HepG2 (cell line): ENCODE results near the gene SNRNP200. TPM values are rescaled to one million over a fixed set of nuclear protein-coding genes. Genes with fewer than 3 reads are reported as not detected.

Experiments
- ATAC-seq: fragments of 200-7000 bp; cut with Tn5 transposase; 3 replicates; pipeline ENCODE4 v1.9.1; 2020; ENCODE audit warnings: mild to moderate bottlenecking, moderate library complexity
- BruUV-seq: library from RNA; stranded (reverse); fragments of 400-500 nt; replicated peaks from 2 replicates; lab custom pipeline; 2021; lab: Mats Ljungman, UMichigan
- CTCF ChIA-PET: fragments of 300-600 bp; formaldehyde crosslinking; extraction: SDS; loops from one replicate; lab custom pipeline; 2021; ENCODE audit warnings: low total read pairs, inconsistent platforms, low intra/inter-chr PET ratio; lab: Yijun Ruan, JAX
- POLR2A ChIA-PET: fragments of 350-600 bp; sonication (Branson Sonifier 250); formaldehyde crosslinking; loops from one replicate; lab custom pipeline; 2020; ENCODE audit warnings: antibody characterized with exemption, inconsistent platforms; lab: Yijun Ruan, JAX
- DNase-seq: peaks from one replicate; pipeline ENCODE4 v3.0.0-alpha.2; 2015; ENCODE audit warnings: low spot score
- FAIRE-seq: peaks from 3 replicates; lab custom pipeline; 2011; peaks lifted over from hg19 to GRCh38; lab: Jason Lieb, UNC
- H2AFZ ChIP-seq: one replicate; pipeline ENCODE4 v1.6.1; 2011; ENCODE audit warnings: low read length, inconsistent platforms
- H3K27ac ChIP-seq: fragments of 300-600 bp; 3 replicates; pipeline ENCODE4 v1.8.0; 2011; ENCODE audit warnings: mixed run types, mild to moderate bottlenecking, mixed read lengths, low read length, inconsistent platforms; ENCODE audit not compliant: insufficient read depth; ENCODE audit errors: extremely low read length
- H3K27me3 ChIP-seq, 2 experiments: fragments of 200-600 bp in 1 of 2; 2 replicates in 1 of 2; 3 replicates in 1 of 2; pipeline versions ENCODE4 v1.6.0 to v1.8.0; 2011; ENCODE audit warnings: low read length in 2 of 2, mild to moderate bottlenecking in 2 of 2, moderate library complexity in 2 of 2, inconsistent platforms in 1 of 2; ENCODE audit not compliant: insufficient read depth in 2 of 2, control insufficient read depth in 1 of 2
- H3K36me3 ChIP-seq, 2 experiments: fragments of 200-600 bp in 1 of 2; replicated peaks in 1 of 2; 2 replicates in 1 of 2; 3 replicates in 1 of 2; pipeline versions ENCODE4 v1.5.1 to v1.8.0; 2011; ENCODE audit warnings: low read length in 2 of 2, inconsistent platforms in 1 of 2; ENCODE audit not compliant: insufficient read depth in 2 of 2, control insufficient read depth in 1 of 2
- H3K4me1 ChIP-seq: 2 replicates; pipeline ENCODE4 v1.5.1; 2012; ENCODE audit warnings: low read length, inconsistent platforms; ENCODE audit not compliant: insufficient read depth
- H3K4me2 ChIP-seq: 2 replicates; pipeline ENCODE4 v1.6.0; 2011; ENCODE audit warnings: low read depth, low read length, inconsistent platforms
- H3K4me3 ChIP-seq, 3 experiments: fragments of 200-600 bp in 1 of 3; sonication (generic), shearing (Covaris generic) in 1 of 3; replicated peaks in 1 of 3; 2 replicates each; pipeline ENCODE4 v1.5.1; 2011 to 2016; ENCODE audit warnings: low read length in 3 of 3, inconsistent platforms in 2 of 3, low read depth in 2 of 3, mild to moderate bottlenecking in 2 of 3, control low read depth in 1 of 3, mixed read lengths in 1 of 3; ENCODE audit not compliant: insufficient read depth in 1 of 3
- H3K79me2 ChIP-seq: one replicate; pipeline ENCODE4 v1.6.1; 2011; ENCODE audit warnings: low read length, inconsistent platforms; ENCODE audit not compliant: insufficient read depth
- H3K9ac ChIP-seq: 2 replicates; pipeline ENCODE4 v1.6.0; 2011; ENCODE audit warnings: mild to moderate bottlenecking, low read depth, low read length, inconsistent platforms; ENCODE audit not compliant: insufficient read depth
- H3K9me3 ChIP-seq: 2 replicates; pipeline ENCODE4 v1.5.1; 2012; ENCODE audit warnings: mild to moderate bottlenecking, low read length
- H4K20me1 ChIP-seq: 2 replicates; pipeline ENCODE4 v1.6.0; 2011; ENCODE audit warnings: inconsistent platforms, mild to moderate bottlenecking, low read length, moderate library complexity; ENCODE audit not compliant: insufficient read depth
- CSRNP1 ChIP-seq: sonication (generic); formaldehyde crosslinking; IDR thresholded peaks from 2 replicates; pipeline ENCODE4 v1.8.1; 2023; ENCODE audit warnings: mild to moderate bottlenecking, missing genetic modification reagents
- FOXC1 ChIP-seq: sonication (generic); formaldehyde crosslinking; IDR thresholded peaks from 2 replicates; pipeline ENCODE4 v1.8.0; 2022; ENCODE audit warnings: mild to moderate bottlenecking, missing genetic modification reagents, borderline replicate concordance
- ISL2 ChIP-seq: sonication (generic); formaldehyde crosslinking; IDR thresholded peaks from 2 replicates; pipeline ENCODE4 v1.5.0; 2020; ENCODE audit warnings: missing genetic modification reagents
- RARA ChIP-seq: IDR thresholded peaks from 2 replicates; pipeline ENCODE4 v1.6.1; 2016; ENCODE audit warnings: missing genetic modification reagents, missing compliant biosample characterization
- RFX3 ChIP-seq: IDR thresholded peaks from 2 replicates; pipeline ENCODE4 v1.6.1; 2016; ENCODE audit warnings: missing biosample characterization, missing genetic modification reagents
- TAF1 ChIP-seq: sonication (generic); formaldehyde crosslinking; IDR thresholded peaks from 2 replicates; pipeline ENCODE4 v1.4.0; 2020; ENCODE audit warnings: missing genetic modification reagents
- ZNF318 ChIP-seq: sonication (generic); formaldehyde crosslinking; IDR thresholded peaks from 2 replicates; pipeline ENCODE4 v1.4.0; 2020; ENCODE audit warnings: mild to moderate bottlenecking, missing genetic modification reagents
- ZSCAN30 ChIP-seq: sonication (generic); formaldehyde crosslinking; IDR thresholded peaks from 2 replicates; pipeline ENCODE4 v1.5.0; 2020; ENCODE audit warnings: mild to moderate bottlenecking, missing genetic modification reagents
- WGBS: methylation state at CpG from one replicate; pipeline ENCODE4 v1.1.6; 2017; ENCODE audit warnings: low lambda C conversion rate; 5-methylcytosine and 5-hydroxymethylcytosine counted together
- in situ Hi-C: cut with HindIII; loops from 2 replicates; pipeline ENCODE4 v1.10.0; 2017; ENCODE audit warnings: low pct_unique_long_range_greater_than_20kb; ENCODE audit not compliant: extremely low pct_ligation_motif_present
- intact Hi-C: fragments of 100-400 bp; cut with micrococcal nuclease; formaldehyde crosslinking; loops from one replicate; pipeline ENCODE4 v1.10.0; 2022; ENCODE audit not compliant: unreplicated experiment
- polyA plus RNA-seq, 8 experiments: library from polyadenylated mRNA; depleted of rRNA in 3 of 8; stranded (reverse) in 7 of 8; unstranded in 1 of 8; fragments of >200 nt; fragmentation: Illumina TruSeq in 4 of 8; extraction: Trizol in 4 of 8; gene quantifications; 2 replicates each; pipeline versions ENCODE4 v1.2.1 to v1.2.3, GENCODE V29; 2011 to 2016; ENCODE audit warnings: low read depth in 4 of 8, missing spikeins in 1 of 8, mixed read lengths in 1 of 8; ENCODE audit not compliant: insufficient read depth in 1 of 8
- total RNA-seq, 5 experiments: library from RNA; depleted of rRNA; stranded (reverse); fragments of >200 nt; fragmentation: Illumina TruSeq; extraction: Trizol; gene quantifications; 2 replicates each; pipeline ENCODE4 v1.2.3, GENCODE V29; 2016; ENCODE audit warnings: low read depth in 1 of 5

The SNRNP200 gene
- total and polyA plus RNA-seq, 2 of the 13 experiments (the other 11 are each of a cell fraction or from before 2014, with no cell fraction given), result 99.0 to 232 TPM

GRCh38 chr2:96243843-96244242 lies 61.5 kb downstream of the SNRNP200 start:
- POLR2A ChIA-PET, result interaction anchor here (3.9 kb wide), 1 partner anchor 16 kb away, joined by 19 read pairs; no protein-coding TSS in a partner anchor
- WGBS, result 90% methylated on average over 5 of the region's 5 CpGs
- peaks cover 2 to 12% of the 10 kb centered on the region in 2 experiments; a peak in 3 of 5 replicates for H3K36me3 ChIP-seq
- H2AFZ ChIP-seq, result no peak overlapping the region
- H3K9me3 ChIP-seq, result no peaks in the 10 kb centered on the region
- no peak for FAIRE-seq
- no peak overlapping the region for H3K4me2 ChIP-seq
- H3K79me2 ChIP-seq, result no peaks in the 10 kb centered on the region
- no peak for TF ChIP-seq CSRNP1 (CRISPR knock-in tag)
- TF ChIP-seq ZSCAN30 (CRISPR knock-in tag), result no peak
- TF ChIP-seq FOXC1 (CRISPR knock-in tag), result no peak
- no peak for TF ChIP-seq ZNF318 (CRISPR knock-in tag)
- no peak for TF ChIP-seq ISL2 (CRISPR knock-in tag)
- no peak for TF ChIP-seq RFX3 (CRISPR knock-in tag)
- no peak for TF ChIP-seq RARA (CRISPR knock-in tag)
- no peak for TF ChIP-seq TAF1 (CRISPR knock-in tag)
- TF ChIP-seq, all 625 proteins: peak for 0
- no peak for DNase-seq
- Histone ChIP-seq H3K27ac (no peak overlapping the region), H3K27me3 (no peaks in the 10 kb centered on the region), H3K9ac (no peak overlapping the region), H4K20me1 (no peaks in the 10 kb centered on the region), H3K4me3 (no peak overlapping the region), H3K4me1 (peaks cover 8% of the 10 kb centered on the region; the same call in 1 of the 2 replicates)
- ATAC-seq, result no peak
- no TSS peak for BruUV-seq
- intact Hi-C loops (no loop called here), in situ Hi-C loops (no loop called here)
- CTCF ChIA-PET, result no interaction called here
